CD14-positive monocyte (primary cell): Measurements from ENCODE around the gene SPINT2. TPM values are rescaled to one million over a fixed set of nuclear protein-coding genes. Genes with fewer than 3 reads are reported as not detected.
A peak's percentile ranks its signal among the peaks of the same experiment; 100 is the strongest.

Experiments used
- DNase-seq, 3 donors: peaks; one replicate each; pipeline ENCODE4 v3.0.0-alpha.2; 2011 to 2022
- H2AFZ ChIP-seq: 2 replicates; pipeline ENCODE4 v1.6.0; 2012; ENCODE audit warnings: mild to moderate bottlenecking, low read depth, low read length, inconsistent platforms; ENCODE audit not compliant: insufficient read depth, poor library complexity, severe bottlenecking
- H3K27ac ChIP-seq, 2 donors: 1 replicate in 1 of 2; 2 replicates in 1 of 2; pipeline ENCODE4 v1.5.1; 2012 to 2013; ENCODE audit warnings: low read length in 2 of 2, control low read depth in 1 of 2, inconsistent platforms in 1 of 2, low read depth in 1 of 2, mild to moderate bottlenecking in 1 of 2
- H3K27me3 ChIP-seq, 2 donors: one replicate each; pipeline versions ENCODE4 v1.6.0 to v1.6.1; 2011 to 2013; ENCODE audit warnings: low read length in 2 of 2; ENCODE audit not compliant: control insufficient read depth in 2 of 2, insufficient read depth in 2 of 2
- H3K36me3 ChIP-seq, 2 donors: replicated peaks in 1 of 2; 1 replicate in 1 of 2; 2 replicates in 1 of 2; pipeline versions ENCODE4 v1.5.1 to v1.6.1; 2012 to 2013; ENCODE audit warnings: low read length in 2 of 2, control low read depth in 1 of 2, inconsistent platforms in 1 of 2, mild to moderate bottlenecking in 1 of 2; ENCODE audit not compliant: insufficient read depth in 2 of 2, control insufficient read depth in 1 of 2
- H3K4me1 ChIP-seq, 2 donors: 1 replicate in 1 of 2; 2 replicates in 1 of 2; pipeline versions ENCODE4 v1.5.1 to v1.6.1; 2012 to 2013; ENCODE audit warnings: low read length in 2 of 2, control low read depth in 1 of 2, inconsistent platforms in 1 of 2, mild to moderate bottlenecking in 1 of 2, moderate library complexity in 1 of 2; ENCODE audit not compliant: insufficient read depth in 2 of 2, control insufficient read depth in 1 of 2
- H3K4me2 ChIP-seq: replicated peaks from 2 replicates; pipeline ENCODE3; 2012; ENCODE audit warnings: low read length, moderate library complexity, mild to moderate bottlenecking; ENCODE audit not compliant: poor library complexity, severe bottlenecking; ENCODE audit errors: extremely low read depth
- H3K4me3 ChIP-seq, 3 experiments: fragments of 200-600 bp in 1 of 3; sonication (generic) in 1 of 3; replicated peaks in 1 of 3; 1 replicate in 2 of 3; 2 replicates in 1 of 3; pipeline ENCODE4 v1.5.1; 2011 to 2013; ENCODE audit warnings: low read length in 3 of 3, mild to moderate bottlenecking in 3 of 3, control low read depth in 2 of 3, low read depth in 2 of 3, inconsistent platforms in 1 of 3, moderate library complexity in 1 of 3
- H3K79me2 ChIP-seq: 2 replicates; pipeline ENCODE4 v1.6.0; 2012; ENCODE audit warnings: mild to moderate bottlenecking, control low read depth, inconsistent platforms, low read length, moderate library complexity; ENCODE audit not compliant: insufficient read depth
- H3K9ac ChIP-seq: 2 replicates; pipeline ENCODE4 v1.6.0; 2017; ENCODE audit warnings: low read length, mild to moderate bottlenecking; ENCODE audit not compliant: insufficient read depth, poor library complexity, severe bottlenecking
- H3K9me3 ChIP-seq, 2 donors: replicated peaks in 1 of 2; 1 replicate in 1 of 2; 2 replicates in 1 of 2; pipeline versions ENCODE4 v1.5.1 to v1.6.1; 2012 to 2013; ENCODE audit warnings: low read length in 2 of 2, control low read depth in 1 of 2; ENCODE audit not compliant: control insufficient read depth in 1 of 2, insufficient read depth in 1 of 2
- H4K20me1 ChIP-seq: 2 replicates; pipeline ENCODE4 v1.6.0; 2012; ENCODE audit warnings: mild to moderate bottlenecking, low read length, control low read depth, moderate library complexity; ENCODE audit not compliant: insufficient read depth
- H3K27ac Mint-ChIP-seq, 7 donors: one replicate each; pipeline ENCODE4 v1.8.0; 2020; ENCODE audit warnings: mild to moderate bottlenecking in 7 of 7, mixed read lengths in 7 of 7, moderate library complexity in 6 of 7, inconsistent platforms in 2 of 7
- H3K27me3 Mint-ChIP-seq, 3 donors: one replicate each; pipeline ENCODE4 v1.8.0; 2021 to 2022; ENCODE audit warnings: low read depth in 3 of 3, mild to moderate bottlenecking in 3 of 3, mixed read lengths in 3 of 3, moderate library complexity in 3 of 3, inconsistent platforms in 1 of 3
- H3K36me3 Mint-ChIP-seq, 2 donors: one replicate each; pipeline ENCODE4 v1.8.0; 2020; ENCODE audit warnings: mixed read lengths in 2 of 2, inconsistent platforms in 1 of 2, mild to moderate bottlenecking in 1 of 2
- H3K4me1 Mint-ChIP-seq: one replicate; pipeline ENCODE4 v1.8.0; 2020; ENCODE audit warnings: mild to moderate bottlenecking, mixed read lengths
- H3K4me3 Mint-ChIP-seq, 2 donors: one replicate each; pipeline ENCODE4 v1.8.0; 2020; ENCODE audit warnings: mild to moderate bottlenecking in 2 of 2, mixed read lengths in 2 of 2, moderate library complexity in 1 of 2
- H3K9me3 Mint-ChIP-seq, 7 donors: one replicate each; pipeline ENCODE4 v1.8.0; 2020 to 2022; ENCODE audit warnings: mixed read lengths in 7 of 7, mild to moderate bottlenecking in 6 of 7, moderate library complexity in 6 of 7, inconsistent platforms in 2 of 7
- WGBS: methylation state at CpG from one replicate; pipeline ENCODE4 v1.1.5; 2013; ENCODE audit warnings: missing lambda C conversion rate; ENCODE audit not compliant: insufficient coverage; 5-methylcytosine and 5-hydroxymethylcytosine counted together
- intact Hi-C, 2 donors: fragments of 100-400 bp; cut with micrococcal nuclease; formaldehyde crosslinking; loops; one replicate each; pipeline versions ENCODE4 v1.15.0 to v1.15.1; 2023
- polyA plus RNA-seq, 3 donors: library from polyadenylated mRNA; depleted of rRNA in 1 of 3; unstranded in 2 of 3; stranded (reverse) in 1 of 3; fragments of 300-500 nt in 2 of 3; fragments of >200 nt in 1 of 3; fragmentation: Illumina TruSeq in 2 of 3; gene quantifications; 1 replicate in 2 of 3; 2 replicates in 1 of 3; pipeline ENCODE4 v1.2.3, GENCODE V29; 2012 to 2021
- TF ChIP-seq, protein P1 (sequence below): fragments of 200-600 bp; IDR thresholded peaks from one replicate; pipeline ENCODE4 v1.8.0; 2022; ENCODE audit warnings: antibody characterized with exemption, mild to moderate bottlenecking

The SPINT2 gene
- polyA plus RNA-seq, 3 donors = 42.9 to 139 (median 114) TPM

GRCh38 chr19:38262585-38263268 is 1.6 kb upstream of the SPINT2 start:
- peak overlapping the region in 2 of 7 donors; percentile 69 to 83 for H3K27ac Mint-ChIP-seq
- no peak overlapping the region for H3K4me3 ChIP-seq
- peaks cover 18% of the 10 kb centered on the region for H3K79me2 ChIP-seq
- H3K4me2 ChIP-seq = no peak overlapping the region
- peaks cover 0 to 2% (median 0%) of the 10 kb centered on the region in 7 donors for H3K9me3 Mint-ChIP-seq
- no peaks in the 10 kb centered on the region for H3K9me3 ChIP-seq
- WGBS = 100% methylated on average over 2 of the region's 7 CpGs
- H4K20me1 ChIP-seq = peaks cover 10% of the 10 kb centered on the region
- no peak overlapping the region for H2AFZ ChIP-seq
- no peak overlapping the region for H3K4me3 Mint-ChIP-seq
- H3K27me3 ChIP-seq = peaks cover 0 to 7% of the 10 kb centered on the region in 2 donors
- peaks cover 4 to 17% (median 16%) of the 10 kb centered on the region in 3 donors for H3K27me3 Mint-ChIP-seq
- H3K9ac ChIP-seq = no peak overlapping the region
- peaks cover 39% of the 10 kb centered on the region for H3K4me1 Mint-ChIP-seq
- peaks cover 5 to 10% of the 10 kb centered on the region in 2 donors for H3K36me3 Mint-ChIP-seq
- intact Hi-C loops = no loop called here
- peaks cover 30 to 41% of the 10 kb centered on the region in 2 donors for H3K4me1 ChIP-seq
- no peaks in the 10 kb centered on the region for H3K36me3 ChIP-seq
- TF ChIP-seq, protein P1, sequence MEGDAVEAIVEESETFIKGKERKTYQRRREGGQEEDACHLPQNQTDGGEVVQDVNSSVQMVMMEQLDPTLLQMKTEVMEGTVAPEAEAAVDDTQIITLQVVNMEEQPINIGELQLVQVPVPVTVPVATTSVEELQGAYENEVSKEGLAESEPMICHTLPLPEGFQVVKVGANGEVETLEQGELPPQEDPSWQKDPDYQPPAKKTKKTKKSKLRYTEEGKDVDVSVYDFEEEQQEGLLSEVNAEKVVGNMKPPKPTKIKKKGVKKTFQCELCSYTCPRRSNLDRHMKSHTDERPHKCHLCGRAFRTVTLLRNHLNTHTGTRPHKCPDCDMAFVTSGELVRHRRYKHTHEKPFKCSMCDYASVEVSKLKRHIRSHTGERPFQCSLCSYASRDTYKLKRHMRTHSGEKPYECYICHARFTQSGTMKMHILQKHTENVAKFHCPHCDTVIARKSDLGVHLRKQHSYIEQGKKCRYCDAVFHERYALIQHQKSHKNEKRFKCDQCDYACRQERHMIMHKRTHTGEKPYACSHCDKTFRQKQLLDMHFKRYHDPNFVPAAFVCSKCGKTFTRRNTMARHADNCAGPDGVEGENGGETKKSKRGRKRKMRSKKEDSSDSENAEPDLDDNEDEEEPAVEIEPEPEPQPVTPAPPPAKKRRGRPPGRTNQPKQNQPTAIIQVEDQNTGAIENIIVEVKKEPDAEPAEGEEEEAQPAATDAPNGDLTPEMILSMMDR = no peak
- no peak for DNase-seq
- H3K27ac ChIP-seq = no peak overlapping the region

- WGBS = 3% methylated on average over 34 of the region's 34 CpGs
- Histone ChIP-seq H3K27ac (peak overlapping the region; percentile 82 to 89), H3K27me3 (no peaks in the 10 kb centered on the region), H3K4me1 (peaks cover 30 to 44% of the 10 kb centered on the region in 2 donors), H3K9ac (peak overlapping the region; percentile 79), H4K20me1 (peaks cover 13% of the 10 kb centered on the region), H3K79me2 (peaks cover 21% of the 10 kb centered on the region), H3K9me3 (no peaks in the 10 kb centered on the region), H2AFZ (peak overlapping the region; percentile 93), H3K36me3 (no peaks in the 10 kb centered on the region), H3K4me2 (peak overlapping the region; percentile 95), H3K4me3 (peak overlapping the region; percentile 50 to 85 (median 56))
- H3K36me3 Mint-ChIP-seq = peaks cover 5 to 11% of the 10 kb centered on the region in 2 donors
- peak overlapping the region; percentile 89 to 96 (median 95) for H3K27ac Mint-ChIP-seq
- H3K9me3 Mint-ChIP-seq = peaks cover 0 to 2% (median 0%) of the 10 kb centered on the region in 7 donors
- peak overlapping the region; percentile 91 to 95 for H3K4me3 Mint-ChIP-seq
- DNase-seq = peak; percentile 77 to 89 (median 88)
- peaks cover 6 to 12% (median 12%) of the 10 kb centered on the region in 3 donors for H3K27me3 Mint-ChIP-seq
- intact Hi-C loops = no loop called here
- TF ChIP-seq, protein P1 = no peak
- H3K4me1 Mint-ChIP-seq = peaks cover 49% of the 10 kb centered on the region
These were observed 486 bp upstream of the SPINT2 start for GRCh38 chr19:38263689-38264485.
